Hippocampal formation (tissue), 2 donors: ENCODE measurements around the gene THRB.
"Not testable (repeated sequence)": the region's sequence is repeated elsewhere in the genome, so short reads cannot be mapped to it uniquely, and the experiment has no call there.

Source experiments
- DNase-seq, 2 donors: peaks; one replicate each; lab custom pipeline; 2025; lab: John Stamatoyannopoulos, UW

THRB gene

DNA sequence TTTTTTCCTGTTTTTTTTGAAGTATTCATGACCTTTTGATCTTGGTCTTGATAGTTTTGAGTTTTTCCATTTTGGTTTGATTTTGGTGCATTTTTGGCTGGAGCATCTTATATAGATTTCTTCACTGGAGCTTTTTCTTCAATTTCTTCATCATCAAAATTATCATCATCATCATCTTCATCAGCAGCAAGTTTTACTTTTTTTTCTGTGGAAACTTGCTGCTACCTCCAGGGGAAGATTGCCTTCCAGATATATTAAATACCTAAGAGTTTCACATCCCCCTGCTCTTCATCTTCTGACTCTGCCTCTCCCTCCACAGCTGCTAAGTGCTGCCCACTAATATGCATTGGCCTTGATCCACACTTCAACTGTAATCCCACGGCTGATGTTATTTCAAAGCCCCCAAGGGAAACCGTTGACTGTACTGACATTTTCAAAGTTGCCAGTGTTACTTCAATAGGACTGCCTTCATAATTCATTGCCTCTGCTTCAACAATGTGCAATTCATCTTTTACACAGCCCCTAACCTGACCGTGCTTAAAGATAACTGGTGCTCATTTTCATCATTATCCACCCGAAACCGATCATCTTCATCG lies 397.9 kb downstream of the THRB start:
- DNase-seq, result no peak

DNA sequence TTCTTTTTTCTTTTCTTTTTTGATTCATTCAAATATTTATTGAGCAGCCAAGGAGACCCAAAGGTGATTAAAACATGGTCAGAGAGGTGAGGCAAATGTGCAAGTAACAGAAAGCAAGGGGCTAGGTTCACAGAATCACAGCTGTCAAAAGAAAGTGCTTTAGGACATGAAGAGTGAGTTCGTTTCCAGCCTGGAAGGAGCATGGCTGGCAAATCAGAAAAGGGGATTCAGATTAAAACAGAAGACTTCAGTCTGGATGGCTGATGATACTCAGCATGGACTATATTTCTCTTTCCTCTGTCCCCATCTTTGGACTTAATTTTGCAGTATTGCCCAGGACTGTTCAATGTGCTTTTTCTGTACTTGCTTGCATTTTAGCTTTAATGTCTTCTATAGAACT lies 398.4 kb downstream of the THRB start:
- no peak for DNase-seq

- not testable (repeated sequence) for DNase-seq
Observed at GRCh38 chr3:24094818-24095217, 399.8 kb downstream of the THRB start.

DNA sequence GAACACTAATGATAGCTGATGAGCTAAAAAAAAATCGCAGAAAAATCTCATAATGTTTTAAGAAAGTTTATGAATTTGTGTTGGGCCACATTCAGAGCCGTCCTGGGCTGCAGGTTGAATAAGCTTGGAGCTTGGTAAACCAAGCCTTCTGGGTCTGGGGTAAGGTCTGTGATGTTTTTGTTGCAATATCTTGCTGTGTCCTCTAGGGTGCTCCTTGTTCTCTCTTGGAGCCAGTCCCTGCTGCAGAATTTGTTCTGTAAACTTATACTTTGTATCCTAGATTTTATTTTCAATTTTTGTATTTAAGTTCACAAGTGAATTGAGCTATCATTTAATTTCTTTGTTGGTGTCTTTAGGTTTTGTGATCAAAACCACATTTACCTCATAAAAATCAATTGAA lies 405.9 kb downstream of the THRB start:
- no peak for DNase-seq

- DNase-seq, result no peak
Observed at GRCh38 chr3:24087469-24087868, 407.2 kb downstream of the THRB start.

DNA sequence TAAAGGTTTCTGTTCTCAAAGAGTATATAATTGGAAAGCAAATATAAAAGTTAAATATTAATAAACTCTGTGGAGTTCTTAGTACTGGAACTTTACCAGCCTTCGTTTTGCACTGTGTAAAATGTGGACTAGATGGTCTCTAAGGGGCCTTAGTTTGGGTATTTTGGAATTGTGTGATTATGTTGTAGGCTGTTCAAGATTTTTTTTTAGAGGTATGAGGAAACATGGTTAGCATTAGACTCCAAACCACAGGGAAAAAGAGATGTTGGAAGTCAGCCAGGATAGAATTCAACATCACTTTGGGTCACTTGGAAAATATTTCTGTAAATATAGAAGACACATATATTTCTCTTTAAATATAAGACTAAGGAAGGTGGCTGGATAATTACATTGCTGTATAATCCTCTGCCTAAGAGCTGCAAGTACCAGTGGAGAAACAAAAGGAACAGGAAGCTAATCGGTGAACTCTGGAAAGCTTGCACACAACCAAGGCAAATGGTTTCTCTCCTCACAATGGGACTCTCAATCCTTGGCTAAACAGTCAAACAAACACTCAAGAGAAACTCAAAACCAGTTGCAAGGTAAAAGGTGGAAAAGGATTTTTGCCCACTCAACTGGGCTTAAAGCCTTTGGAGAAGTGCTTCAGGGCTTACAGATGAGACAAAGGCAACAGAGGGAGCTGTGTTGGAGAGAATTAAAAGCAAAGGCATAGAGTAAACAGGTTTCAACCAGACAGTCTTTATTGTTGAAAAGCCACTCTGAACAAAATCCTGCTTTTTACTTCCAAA lies 407.8 kb downstream of the THRB start:
- DNase-seq, result no peak

GRCh38 chr3:24086206-24086605 lies 408.4 kb downstream of the THRB start:
- no peak for DNase-seq

DNA sequence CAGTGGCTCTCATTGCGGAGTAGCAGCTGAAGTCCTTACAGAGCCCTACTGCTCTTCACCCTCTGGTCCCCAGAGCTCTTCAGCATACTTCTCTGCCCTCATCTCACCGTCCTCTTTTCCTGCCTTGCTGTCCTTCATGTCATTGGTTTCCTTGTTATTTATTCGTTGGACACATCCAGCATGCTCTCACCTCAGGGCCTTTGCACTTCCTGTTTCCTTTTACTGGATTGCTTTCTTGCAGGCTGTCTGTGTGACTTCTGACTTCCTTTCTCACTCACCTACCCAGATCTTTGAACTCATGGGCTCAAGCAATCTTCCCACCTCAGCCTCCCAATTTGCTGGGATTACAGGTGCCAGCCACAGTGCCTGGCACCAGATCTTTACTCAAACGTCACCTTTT lies 422.5 kb downstream of the THRB start:
- DNase-seq, result no peak

DNA sequence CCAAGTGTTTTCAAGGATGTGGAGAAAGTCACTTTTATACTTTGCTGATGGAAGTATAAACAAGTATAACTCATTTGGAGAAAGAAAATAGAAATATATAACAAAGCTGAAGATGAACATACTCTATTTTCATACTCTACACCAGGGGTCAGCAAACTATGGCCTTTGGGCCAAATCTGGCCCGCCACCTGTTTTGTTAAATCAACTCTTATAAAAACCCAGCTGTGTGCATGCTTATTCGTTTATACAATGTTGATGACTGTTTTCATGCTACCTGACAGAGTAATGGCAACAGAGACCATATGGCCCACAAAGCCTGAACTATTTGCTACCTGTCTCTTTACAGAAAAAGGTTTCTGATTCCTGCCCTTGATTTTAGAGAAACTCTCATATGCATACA lies 425.6 kb downstream of the THRB start:
- DNase-seq, result no peak

GRCh38 chr3:24067483-24067882 lies 427.2 kb downstream of the THRB start:
- DNase-seq, result no peak
